Measurements from ENCODE around the gene OR52I1. TPM values are rescaled to one million over a fixed set of nuclear protein-coding genes. Genes with fewer than 3 reads are reported as not detected.

OR52I1 gene
- polyA plus RNA-seq, 3 donors: 0.05 to 0.06 TPM; not detected in 1

GRCh38 chr11:4607781-4608666, 14.2 kb downstream of the OR52I1 start, which contains the start of gene TRIM68:
TRIM68 (minus strand) TSS chr11:4608231; CDS start chr11:4605504, 2,727 bp downstream.
- peak; percentile 74 to 94 (median 90) for DNase-seq (ENCODE audit: extremely low read depth in 1 of 11, low read depth in 9 of 11, low spot score in 4 of 11)

DNA sequence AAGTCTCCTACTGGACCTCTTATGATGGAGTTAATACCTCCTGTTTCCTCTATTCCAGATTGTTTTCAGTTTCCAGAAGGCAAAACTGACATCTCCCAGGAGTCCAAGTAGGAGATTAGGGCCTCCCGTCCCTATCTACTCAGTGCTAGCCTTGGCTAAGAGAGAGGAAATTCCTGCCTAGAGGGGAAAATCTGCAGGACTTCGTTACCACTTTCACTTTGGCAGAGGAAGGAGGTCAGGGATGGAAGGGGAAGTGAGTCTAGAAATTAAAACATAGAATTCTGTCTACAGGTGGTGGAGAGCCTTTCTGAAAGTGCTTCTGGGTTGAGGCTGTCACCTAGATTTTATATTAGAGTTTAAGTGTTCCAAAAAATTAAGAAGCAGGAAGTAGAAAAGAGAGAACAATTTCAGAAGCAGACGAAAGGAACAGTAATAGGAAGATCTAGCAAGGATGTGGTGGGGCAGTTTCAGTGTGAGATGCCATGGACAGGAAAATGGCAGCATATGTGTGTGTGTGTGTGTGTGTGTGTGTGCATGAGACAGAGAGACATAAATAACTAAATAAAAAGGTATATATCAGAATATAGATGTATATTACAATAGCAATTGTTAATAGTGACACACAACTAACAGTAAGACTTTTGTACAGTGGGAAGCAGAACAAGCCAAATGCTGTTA, 16.6 kb downstream of the OR52I1 start:
- no peak for DNase-seq (ENCODE audit: extremely low read depth in 1 of 11, low read depth in 9 of 11, low spot score in 4 of 11)

DNA sequence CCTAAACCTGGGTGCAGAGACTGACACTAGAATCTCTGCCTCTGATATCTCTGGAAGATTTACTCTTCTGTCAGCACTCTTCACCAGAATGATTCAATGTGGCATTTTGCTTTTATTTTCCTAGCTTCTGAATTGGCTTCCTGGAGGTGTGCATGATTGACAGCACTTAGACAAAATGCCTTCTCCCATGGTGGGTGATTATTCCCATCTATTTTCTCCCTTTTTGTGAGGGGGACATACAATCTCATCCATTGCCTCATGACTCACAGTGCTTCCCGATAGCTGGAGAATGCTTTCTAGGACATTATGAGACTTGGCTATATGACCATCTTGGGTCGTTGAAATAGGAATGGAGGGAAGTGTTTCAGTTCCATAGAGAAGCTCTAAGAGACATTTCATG, 18.1 kb downstream of the OR52I1 start:
- no peak for DNase-seq (ENCODE audit: extremely low read depth in 1 of 11, low read depth in 9 of 11, low spot score in 4 of 11)

DNA sequence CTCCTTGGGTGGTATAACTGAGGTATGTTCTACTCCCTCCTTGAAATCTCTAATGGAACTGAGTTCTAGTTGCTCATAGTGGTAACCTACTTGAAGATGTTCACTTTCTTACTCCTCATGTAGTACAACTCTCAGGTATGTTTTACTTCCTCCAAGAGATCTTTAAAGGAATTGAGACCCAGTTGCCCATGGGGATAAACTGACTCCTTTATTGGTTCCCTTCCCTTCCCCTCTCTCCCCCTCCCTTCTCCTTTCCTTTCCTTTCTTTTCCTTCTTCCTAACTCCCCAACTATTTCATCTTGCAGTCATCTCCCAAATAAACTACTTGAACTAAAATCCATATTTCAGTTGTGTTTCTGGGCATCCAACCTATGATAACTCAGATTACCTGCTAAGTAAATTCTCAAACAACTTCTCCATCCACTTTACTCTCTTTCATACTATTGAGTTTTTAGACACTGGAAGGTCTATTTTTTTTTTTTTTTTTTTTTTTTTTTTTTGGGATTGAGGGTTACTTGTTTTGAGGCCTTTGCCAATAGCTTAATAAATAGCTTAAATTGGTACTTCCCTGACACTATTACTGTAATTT, 22.1 kb downstream of the OR52I1 start:
- DNase-seq (ENCODE audit: extremely low read depth in 1 of 11, low read depth in 9 of 11, low spot score in 4 of 11): no peak

- DNase-seq (ENCODE audit: extremely low read depth in 1 of 11, low read depth in 9 of 11, low spot score in 4 of 11): no peak
Measured at GRCh38 chr11:4619514-4619913, 25.7 kb downstream of the OR52I1 start.

- peak; percentile 41 to 78 (median 62) for DNase-seq (ENCODE audit: extremely low read depth in 1 of 11, low read depth in 9 of 11, low spot score in 4 of 11)
Measured at GRCh38 chr11:4626207-4627099, 32.6 kb downstream of the OR52I1 start.

- DNase-seq (ENCODE audit: extremely low read depth in 1 of 11, low read depth in 9 of 11, low spot score in 4 of 11): no peak
Measured at GRCh38 chr11:4636136-4636535, 42.3 kb downstream of the OR52I1 start.

- peak; percentile 50 to 77 (median 68) for DNase-seq (ENCODE audit: extremely low read depth in 1 of 11, low read depth in 9 of 11, low spot score in 4 of 11)
Measured at GRCh38 chr11:4636962-4637661, 43.3 kb downstream of the OR52I1 start, which contains the start of gene OR51D1. OR51D1 (plus strand) TSS chr11:4637477; CDS start chr11:4639791, 2,314 bp downstream.

- DNase-seq (ENCODE audit: extremely low read depth in 1 of 11, low read depth in 9 of 11, low spot score in 4 of 11): no peak
Measured at GRCh38 chr11:4637662-4638047, 43.8 kb downstream of the OR52I1 start.

- no peak for DNase-seq (ENCODE audit: extremely low read depth in 1 of 11, low read depth in 9 of 11, low spot score in 4 of 11)
Measured at GRCh38 chr11:4639931-4640330, 46.1 kb downstream of the OR52I1 start.

- no peak for DNase-seq (ENCODE audit: extremely low read depth in 1 of 11, low read depth in 9 of 11, low spot score in 4 of 11)
Measured at GRCh38 chr11:4641501-4641900, 47.7 kb downstream of the OR52I1 start.

DNA sequence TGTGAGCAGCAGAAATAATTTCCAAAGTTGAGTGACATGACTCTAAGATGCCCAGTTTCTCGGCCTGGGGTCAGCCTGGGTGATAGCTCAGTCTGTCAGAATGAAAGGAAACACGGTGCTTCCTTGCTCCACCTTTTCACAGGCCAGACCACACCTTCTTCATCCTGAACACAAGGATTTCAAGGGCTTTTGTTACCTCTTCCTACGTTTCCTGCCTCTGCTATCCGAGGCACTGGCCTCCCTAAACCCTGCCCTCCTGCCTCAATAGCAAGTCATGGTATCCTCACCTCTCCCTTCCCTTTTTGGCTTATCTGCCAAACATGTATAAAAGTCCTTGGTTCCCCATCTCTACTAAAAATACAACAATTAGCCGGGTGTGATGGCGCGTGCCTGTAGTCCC, 48.2 kb downstream of the OR52I1 start:
- DNase-seq (ENCODE audit: extremely low read depth in 1 of 11, low read depth in 9 of 11, low spot score in 4 of 11): no peak

DNA sequence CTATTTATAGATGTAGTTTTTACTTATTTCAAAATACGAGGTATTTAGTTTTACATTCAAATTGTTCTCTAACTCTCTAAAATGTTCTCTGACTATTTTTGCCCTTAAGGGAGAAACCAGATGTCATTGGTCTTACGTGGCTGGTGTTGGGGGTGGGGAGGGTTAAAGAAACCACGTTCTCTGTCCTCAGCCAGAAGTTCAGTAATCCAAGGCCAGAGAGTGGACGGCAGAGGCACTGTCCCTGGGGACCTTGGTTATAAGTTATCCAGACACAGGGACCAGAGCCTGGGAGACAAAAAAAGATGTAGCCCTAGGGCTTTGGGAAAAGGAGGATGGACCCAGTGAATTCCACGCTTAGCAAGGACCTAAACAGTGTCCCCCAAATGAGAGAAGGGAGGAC, 49.2 kb downstream of the OR52I1 start:
- no peak for DNase-seq (ENCODE audit: extremely low read depth in 1 of 11, low read depth in 9 of 11, low spot score in 4 of 11)

DNA sequence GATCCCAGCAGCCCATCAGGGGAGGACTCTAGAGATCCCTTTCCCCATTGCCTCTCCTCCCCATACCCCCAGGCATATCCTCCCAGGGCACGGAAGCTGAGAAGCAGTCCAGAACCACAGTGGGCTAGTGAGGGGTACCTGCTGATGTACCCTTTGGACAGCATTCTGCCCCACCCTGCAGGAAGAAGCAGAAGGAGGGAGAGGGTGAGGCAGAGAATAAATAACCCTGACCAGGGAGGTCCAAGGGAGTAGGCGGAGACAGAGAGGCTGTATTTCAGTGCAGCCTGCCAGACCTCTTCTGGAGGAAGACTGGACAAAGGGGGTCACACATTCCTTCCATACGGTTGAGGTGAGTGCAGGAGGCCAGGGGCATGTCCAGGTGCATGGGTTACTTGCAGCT, 49.8 kb downstream of the OR52I1 start, which contains the start of gene OR51E1:
TSS of gene OR51E1 (plus strand) at position 301 of the 400 bp plus-strand sequence. CDS start 8,545 bp downstream, outside the sequence.
- no peak for DNase-seq (ENCODE audit: extremely low read depth in 1 of 11, low read depth in 9 of 11, low spot score in 4 of 11)

DNA sequence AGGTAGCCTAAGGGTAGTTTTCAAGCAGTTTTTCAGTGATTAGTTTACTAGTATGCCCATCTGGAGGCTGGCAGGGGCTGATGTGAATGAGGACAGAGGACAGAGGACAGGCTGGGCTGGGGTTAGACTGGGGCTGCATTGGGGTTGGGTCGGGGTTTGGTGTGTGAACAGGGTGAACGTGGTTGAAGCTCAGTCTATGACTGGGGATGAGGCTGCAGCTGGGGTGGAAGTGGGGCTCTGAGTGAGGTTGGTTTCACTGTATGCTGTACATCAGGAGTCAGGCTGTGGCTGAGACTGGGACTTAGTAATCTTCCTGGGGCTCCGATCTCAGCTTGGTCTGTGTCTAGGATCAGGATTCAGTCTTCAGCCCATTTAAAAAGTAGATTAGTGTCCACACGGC, 50.4 kb downstream of the OR52I1 start:
- DNase-seq (ENCODE audit: extremely low read depth in 1 of 11, low read depth in 9 of 11, low spot score in 4 of 11): no peak

All from renal cortex interstitium (tissue), 11 donors.